GM19324 (cell line): ENCODE measurements around the gene MBD3L1.

ENCODE experiments used
- ATAC-seq: cut with Tn5 transposase; IDR thresholded peaks from one replicate; pipeline ENCODE4 v1.9.1; 2021; ENCODE audit warnings: mild to moderate bottlenecking, moderate library complexity; ENCODE audit not compliant: unreplicated experiment, low FRiP score

MBD3L1 gene

DNA sequence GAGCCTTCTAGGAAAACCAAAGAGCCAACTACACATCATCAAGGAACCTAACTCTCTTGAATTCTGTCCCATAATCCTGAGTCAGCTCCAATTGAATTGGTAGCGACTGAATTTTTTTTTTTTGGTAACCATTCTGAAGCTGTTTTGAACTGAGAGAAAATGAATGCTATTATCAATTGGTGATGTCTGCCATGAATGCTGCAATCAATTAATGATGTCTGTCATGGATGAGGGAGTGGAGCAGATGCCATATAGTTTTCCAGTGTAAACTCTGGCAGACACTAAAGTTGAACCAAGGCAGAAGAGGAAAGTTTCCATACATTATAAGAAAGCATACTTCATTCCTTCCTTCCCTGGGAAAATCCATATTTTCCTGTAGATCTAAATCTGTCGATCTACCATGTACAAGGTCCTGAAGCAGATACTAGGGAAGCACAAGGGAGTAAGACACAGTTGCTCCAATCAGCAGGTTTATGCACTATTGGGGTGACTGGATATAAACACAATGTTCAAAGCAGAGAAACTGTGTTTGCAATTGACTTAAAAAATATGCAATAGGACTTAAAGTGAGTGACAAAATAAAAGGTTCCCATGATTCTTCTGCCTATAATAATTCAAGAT lies 48.8 kb downstream of the MBD3L1 start:
- no peak for ATAC-seq

DNA sequence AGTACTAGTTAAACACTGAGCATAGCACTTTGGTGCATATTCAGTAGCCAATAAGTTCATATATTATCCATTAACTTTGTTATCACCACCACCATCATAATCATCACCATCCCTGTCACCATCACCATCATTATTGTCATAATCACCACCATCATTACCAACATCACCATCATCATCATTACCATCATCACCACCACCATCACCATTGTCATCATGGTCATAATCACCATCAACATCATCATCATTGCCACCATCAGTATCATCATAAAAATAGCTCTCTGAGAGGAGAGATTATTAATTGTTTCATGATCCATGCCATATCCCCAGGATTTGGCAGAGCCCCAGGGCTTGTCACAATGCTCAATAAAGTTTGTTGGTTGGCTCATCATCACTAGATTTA lies 49.3 kb downstream of the MBD3L1 start:
- no peak for ATAC-seq

DNA sequence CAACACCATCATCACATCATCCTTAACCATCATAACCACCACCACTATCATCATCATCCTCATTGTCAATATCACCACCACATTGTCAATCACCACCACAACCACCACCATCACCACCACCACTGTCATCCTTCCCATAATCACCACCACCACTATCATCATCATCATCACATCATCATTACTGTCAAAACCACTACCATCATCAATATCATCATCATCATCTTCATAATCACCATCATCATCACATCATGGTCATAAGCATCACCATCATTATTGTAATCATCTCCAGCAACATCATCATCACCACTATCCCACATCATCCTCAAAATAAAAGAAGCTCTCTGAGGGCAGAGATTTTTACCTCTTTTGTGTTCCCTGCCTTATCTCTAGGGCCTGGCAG lies 52.2 kb downstream of the MBD3L1 start:
- ATAC-seq, result no peak

DNA sequence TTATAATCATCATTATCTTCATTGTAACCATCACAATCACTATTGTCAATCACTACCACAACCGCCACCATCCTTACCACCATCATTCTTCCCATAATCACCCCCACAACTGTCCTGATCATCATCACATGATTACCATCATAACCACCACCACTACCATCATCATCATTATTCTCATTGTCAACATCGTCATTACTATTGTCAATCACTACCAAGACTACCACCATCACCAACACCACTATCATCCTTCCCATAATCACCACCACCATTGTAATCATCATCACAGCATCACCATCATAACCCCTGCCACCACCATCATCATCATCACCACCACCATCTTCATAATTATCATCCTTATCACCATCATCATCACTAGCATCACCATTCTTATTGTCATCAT lies 55.2 kb downstream of the MBD3L1 start:
- ATAC-seq, result no peak

DNA sequence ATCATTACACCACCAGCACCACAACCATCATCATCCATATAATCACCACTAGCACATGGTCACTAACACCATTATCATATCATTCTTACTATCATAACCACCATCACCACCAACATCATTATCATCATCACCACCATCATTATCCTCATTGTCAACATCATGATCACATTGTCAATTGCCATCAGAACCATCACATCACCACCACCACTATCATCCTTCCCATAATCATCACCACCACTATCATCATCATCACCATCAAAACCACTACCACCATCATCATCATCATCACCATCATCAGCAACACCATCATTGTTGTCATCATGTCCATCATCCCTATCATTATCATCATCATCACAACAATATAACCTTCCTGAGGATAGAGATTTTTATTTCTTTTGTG lies 58.1 kb downstream of the MBD3L1 start:
- ATAC-seq, result no peak
